Psoas muscle (tissue), 8 donors: ENCODE results near the gene VEGFB. TPM values are rescaled to one million over a fixed set of nuclear protein-coding genes. Genes with fewer than 3 reads are reported as not detected.
"Not testable (repeated sequence)": the region's sequence is repeated elsewhere in the genome, so short reads cannot be mapped to it uniquely, and the experiment has no call there.

Experiments
- ATAC-seq, 4 donors: fragments of 200-7000 bp; cut with Tn5 transposase; one replicate each; pipeline ENCODE4 v1.9.1; 2020; ENCODE audit warnings: moderate library complexity in 3 of 4, mild to moderate bottlenecking in 2 of 4
- DNase-seq, 2 donors: peaks; one replicate each; pipeline ENCODE4 v3.0.0-alpha.2; 2020
- H3K27ac ChIP-seq: fragments of 200-600 bp; one replicate; pipeline ENCODE4 v1.8.0; 2022
- H3K27me3 ChIP-seq, 3 donors: fragments of 200-600 bp in 1 of 3; one replicate each; pipeline versions ENCODE4 v1.6.1 to v1.8.0; 2013 to 2022; ENCODE audit warnings: low read length in 2 of 3, mild to moderate bottlenecking in 2 of 3, moderate library complexity in 1 of 3; ENCODE audit not compliant: insufficient read depth in 3 of 3
- H3K36me3 ChIP-seq, 2 donors: fragments of 200-600 bp in 1 of 2; one replicate each; pipeline versions ENCODE4 v1.6.1 to v1.8.0; 2013 to 2022; ENCODE audit warnings: low read depth in 1 of 2, mild to moderate bottlenecking in 1 of 2, moderate library complexity in 1 of 2; ENCODE audit not compliant: insufficient read depth in 1 of 2
- H3K4me1 ChIP-seq: fragments of 200-600 bp; one replicate; pipeline ENCODE4 v1.8.0; 2022
- H3K4me3 ChIP-seq: fragments of 200-600 bp; one replicate; pipeline ENCODE4 v1.8.0; 2022; ENCODE audit warnings: mild to moderate bottlenecking
- H3K9me3 ChIP-seq: fragments of 200-600 bp; one replicate; pipeline ENCODE4 v1.8.0; 2022
- CTCF ChIP-seq: fragments of 200-600 bp; IDR thresholded peaks from one replicate; pipeline ENCODE4 v1.8.0; 2022; ENCODE audit warnings: antibody characterized with exemption
- WGBS, 3 donors: extraction: QIAGEN DNeasy Blood & Tissue Kit; methylation state at CpG; one replicate each; pipeline versions ENCODE4 v1.1.6 to v1.1.7; 2013; 5-methylcytosine and 5-hydroxymethylcytosine counted together
- intact Hi-C, 2 donors: fragments of 100-400 bp; cut with DNase I; formaldehyde crosslinking; loops; one replicate each; pipeline versions ENCODE4 v1.11.0 to v1.14.2; 2022
- polyA plus RNA-seq, 3 donors: library from polyadenylated mRNA; stranded (reverse); fragments of 200-250 nt; gene quantifications; one replicate each; pipeline ENCODE4 v1.2.3, GENCODE V29; 2013
- total RNA-seq, 4 donors: library from RNA; stranded (reverse); fragmentation: NEBNext Ultra II Directional in 2 of 4; extraction: Animal tissue kit (Norgen Biotek cat#: 25700) in 2 of 4; gene quantifications; one replicate each; pipeline versions ENCODE4 v1.2.1 to v1.2.4, GENCODE V29; 2021 to 2023
- donor health status: healthy with polysubstance abuse.
- donor health status: DM: no; HTN: no; CAD: no; lungs with moderate emphysema.
- donor health status: Bipolar disorder and iron deficiency.
- donor health status: healthy.
- donor health status: DM: yes; HTN: yes; CAD: no.
- donor health status: DM: no; HTN: no; CAD: no.
- donor health status: DM: no; HTN: no; CAD: no.
- donor health status: DM: yes; HTN: yes; CAD: no.

VEGFB gene
- total and polyA plus RNA-seq, 7 donors = 77.0 to 125 (median 100.0) TPM

DNA sequence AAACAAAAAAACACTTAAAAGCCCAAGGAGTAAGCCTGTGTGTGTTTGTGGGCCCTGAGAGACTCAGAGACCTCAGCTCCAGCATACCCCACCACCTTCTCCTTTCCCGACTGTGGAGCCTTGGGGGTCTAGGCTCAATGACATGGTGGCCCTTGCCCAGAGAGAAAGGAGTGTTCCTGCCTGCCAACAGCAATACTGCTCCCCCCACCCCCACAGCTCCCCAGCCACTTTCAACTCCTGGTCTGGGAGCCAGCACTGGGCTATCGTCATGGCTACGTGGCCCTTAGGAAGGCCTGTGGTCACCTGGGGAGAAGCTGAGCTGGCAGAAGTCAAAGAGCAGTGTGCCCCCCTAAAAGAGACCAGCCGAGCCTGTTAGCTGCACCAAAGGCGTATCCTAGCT is 9.7 kb downstream of the VEGFB start:
- Histone ChIP-seq H3K27ac (peak overlapping the region; percentile 99), H3K4me1 (peaks cover 37% of the 10 kb centered on the region), H3K36me3 (peaks cover 0 to 22% of the 10 kb centered on the region in 2 donors), H3K4me3 (peak overlapping the region; percentile 93), H3K27me3 (no peaks in the 10 kb centered on the region), H3K9me3 (no peaks in the 10 kb centered on the region)
- DNase-seq = no peak
- WGBS, 3 donors = 19 to 42% (median 31%) methylated on average over 5 of the region's 5 CpGs
- TF ChIP-seq CTCF = no peak
- no peak for ATAC-seq
- intact Hi-C loops = no loop called here

DNA sequence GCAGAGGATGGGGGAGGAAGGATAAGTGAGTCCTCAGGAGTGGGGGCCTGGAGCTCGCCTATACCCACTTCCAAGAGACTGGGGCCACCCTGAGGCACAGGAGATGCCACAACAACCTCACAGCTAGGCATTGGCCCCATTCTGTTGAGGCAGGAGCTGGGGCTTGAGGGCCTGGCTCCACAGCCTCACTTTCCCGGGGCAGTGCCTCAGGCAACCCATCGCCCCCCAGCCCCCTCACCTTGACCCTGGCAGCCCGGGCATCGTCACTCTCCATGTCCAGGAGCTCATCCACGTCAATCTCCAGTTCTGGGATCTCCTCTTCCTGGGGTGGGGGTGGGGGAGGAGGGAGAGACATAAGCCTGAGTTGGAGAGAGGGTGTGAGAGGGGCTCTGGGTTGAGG is 10.6 kb downstream of the VEGFB start:
- TF ChIP-seq CTCF = no peak
- Histone ChIP-seq H3K27me3 (no peaks in the 10 kb centered on the region), H3K36me3 (peaks cover 0 to 22% of the 10 kb centered on the region in 2 donors), H3K4me3 (peak overlapping the region; percentile 93), H3K9me3 (no peaks in the 10 kb centered on the region), H3K4me1 (peaks cover 34% of the 10 kb centered on the region), H3K27ac (peak overlapping the region; percentile 99)
- WGBS, 3 donors = 13 to 22% (median 19%) methylated on average over 6 of the region's 6 CpGs
- intact Hi-C loops = no loop called here
- ATAC-seq (no peak), DNase-seq (no peak)

DNA sequence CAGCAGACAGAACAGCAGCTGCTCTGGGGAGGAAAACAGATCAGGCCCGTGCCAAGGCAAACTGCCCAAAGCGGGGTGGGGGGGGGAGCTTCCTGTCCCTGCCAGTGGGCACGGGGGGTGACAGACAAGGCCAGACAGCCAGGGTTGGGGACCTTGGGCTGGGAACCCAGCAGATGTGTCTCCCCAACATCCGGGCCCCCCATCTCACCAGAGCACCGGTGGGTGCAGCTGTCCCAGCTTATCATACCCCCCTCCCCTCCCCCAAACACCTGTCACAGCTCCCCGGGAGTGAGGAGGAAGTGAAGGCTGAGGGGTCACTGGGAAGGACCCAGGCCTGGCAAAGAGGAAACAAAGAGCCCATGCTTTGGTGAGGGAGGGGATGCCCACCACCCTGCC is 11.0 kb downstream of the VEGFB start:
- Histone ChIP-seq H3K9me3 (no peaks in the 10 kb centered on the region), H3K4me3 (peak overlapping the region; percentile 93), H3K27ac (peak overlapping the region; percentile 99), H3K27me3 (no peaks in the 10 kb centered on the region), H3K36me3 (peaks cover 0 to 22% of the 10 kb centered on the region in 2 donors), H3K4me1 (peaks cover 30% of the 10 kb centered on the region)
- ATAC-seq = peak; percentile 5 to 21 (median 14)
- intact Hi-C loops = no loop called here
- DNase-seq = peak; percentile 74 to 89
- no peak for TF ChIP-seq CTCF
- WGBS, 3 donors = 0 to 3% (median 3%) methylated on average over 4 to 6 of the region's 6 CpGs

DNA sequence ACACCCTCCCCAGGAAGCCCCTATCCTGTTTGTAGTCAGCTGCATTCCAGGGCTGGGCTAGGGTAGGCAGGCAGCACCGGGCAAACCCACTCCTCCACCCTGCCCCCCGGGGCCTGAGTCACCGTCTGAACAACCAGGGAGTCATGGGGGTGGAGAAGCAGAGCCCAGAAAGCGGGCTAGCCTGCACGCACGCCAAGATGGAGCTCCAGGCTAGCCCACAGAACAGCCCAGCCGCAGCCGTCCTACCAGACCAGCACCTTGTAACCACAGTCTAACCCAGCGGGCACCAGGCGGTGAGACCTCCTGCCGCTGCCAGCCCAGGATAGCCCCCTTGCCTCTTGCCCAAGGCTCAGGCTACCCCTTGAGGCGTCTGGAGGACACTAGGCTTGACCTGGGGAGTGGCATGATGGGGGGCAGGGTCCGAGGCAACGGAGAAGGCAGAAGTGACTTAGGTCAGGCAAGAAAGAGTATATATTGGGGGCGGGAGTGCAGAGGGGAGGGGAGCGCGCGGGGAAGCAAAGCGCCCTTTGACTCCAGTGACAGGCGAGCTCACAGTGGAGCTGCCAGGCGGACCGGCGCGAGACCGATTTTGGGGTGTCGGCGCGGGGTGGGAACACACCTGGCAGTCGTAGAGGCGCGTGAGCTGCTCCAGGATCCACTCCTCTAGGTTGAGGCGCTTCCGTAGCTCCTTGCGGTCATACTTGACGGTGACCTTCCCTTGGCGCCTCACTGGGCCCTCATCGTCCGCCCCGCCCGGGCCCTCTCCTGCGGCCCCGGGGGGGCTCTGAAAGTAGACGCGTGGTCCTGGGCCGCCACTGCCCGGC is 11.6 kb downstream of the VEGFB start:
- intact Hi-C loops = no loop called here
- peaks cover 34% of the 10 kb centered on the region for H3K4me1 ChIP-seq
- H3K36me3 ChIP-seq = peaks cover 0 to 22% of the 10 kb centered on the region in 2 donors

GRCh38 chr11:64246621-64246870 is 12.2 kb downstream of the VEGFB start:
- ATAC-seq, H3K27me3 ChIP-seq, H3K9me3 ChIP-seq, DNase-seq, intact Hi-C loops: not testable (repeated sequence)
- peaks cover 0 to 22% of the 10 kb centered on the region in 2 donors for H3K36me3 ChIP-seq
- 0 to 2% (median 0%) methylated on average over 1 to 43 of the region's 43 CpGs for WGBS, 3 donors
- H3K4me3 ChIP-seq = peak overlapping the region; percentile 93
- H3K4me1 ChIP-seq = peaks cover 34% of the 10 kb centered on the region
- H3K27ac ChIP-seq = peak overlapping the region; percentile 99

More for the DNA sequence above, 11.6 kb downstream of the VEGFB start:
- DNase-seq (peak; percentile 92 to 94), ATAC-seq (peak; percentile 38 to 52 (median 41))
- H3K27me3 ChIP-seq = no peaks in the 10 kb centered on the region
- peak overlapping the region; percentile 93 for H3K4me3 ChIP-seq
- no peak for TF ChIP-seq CTCF
- no peaks in the 10 kb centered on the region for H3K9me3 ChIP-seq
- WGBS, 3 donors = 1 to 2% (median 2%) methylated on average over 31 to 46 of the region's 46 CpGs
- H3K27ac ChIP-seq = peak overlapping the region; percentile 99
